SU-DHL-6 (cell line): ENCODE measurements around the gene WFIKKN1.

ENCODE experiments used
- CTCF ChIP-seq: fragments of 200-600 bp; sonication (generic); IDR thresholded peaks from one replicate; pipeline ENCODE4 v1.5.1; 2017; ENCODE audit warnings: antibody characterized with exemption, mild to moderate bottlenecking, low read length, moderate library complexity; ENCODE audit not compliant: insufficient read depth, poor library complexity, severe bottlenecking
- EZH2phosphoT487 ChIP-seq: fragments of 200-600 bp; sonication (generic), shearing (Covaris generic); conservative IDR thresholded peaks from 2 replicates; pipeline ENCODE4 v1.6.1; 2018; ENCODE audit warnings: mild to moderate bottlenecking, antibody characterized with exemption, low read length, moderate library complexity, mixed read lengths

GRCh38 chr16:658679-659571 is 28.1 kb downstream of the WFIKKN1 start:
- TF ChIP-seq CTCF (no peak), EZH2phosphoT487 (no peak)
